ENCODE measurements around the gene NUDT15.
"Not testable (repeated sequence)": the region's sequence is repeated elsewhere in the genome, so short reads cannot be mapped to it uniquely, and the experiment has no call there.

NUDT15 gene

DNA sequence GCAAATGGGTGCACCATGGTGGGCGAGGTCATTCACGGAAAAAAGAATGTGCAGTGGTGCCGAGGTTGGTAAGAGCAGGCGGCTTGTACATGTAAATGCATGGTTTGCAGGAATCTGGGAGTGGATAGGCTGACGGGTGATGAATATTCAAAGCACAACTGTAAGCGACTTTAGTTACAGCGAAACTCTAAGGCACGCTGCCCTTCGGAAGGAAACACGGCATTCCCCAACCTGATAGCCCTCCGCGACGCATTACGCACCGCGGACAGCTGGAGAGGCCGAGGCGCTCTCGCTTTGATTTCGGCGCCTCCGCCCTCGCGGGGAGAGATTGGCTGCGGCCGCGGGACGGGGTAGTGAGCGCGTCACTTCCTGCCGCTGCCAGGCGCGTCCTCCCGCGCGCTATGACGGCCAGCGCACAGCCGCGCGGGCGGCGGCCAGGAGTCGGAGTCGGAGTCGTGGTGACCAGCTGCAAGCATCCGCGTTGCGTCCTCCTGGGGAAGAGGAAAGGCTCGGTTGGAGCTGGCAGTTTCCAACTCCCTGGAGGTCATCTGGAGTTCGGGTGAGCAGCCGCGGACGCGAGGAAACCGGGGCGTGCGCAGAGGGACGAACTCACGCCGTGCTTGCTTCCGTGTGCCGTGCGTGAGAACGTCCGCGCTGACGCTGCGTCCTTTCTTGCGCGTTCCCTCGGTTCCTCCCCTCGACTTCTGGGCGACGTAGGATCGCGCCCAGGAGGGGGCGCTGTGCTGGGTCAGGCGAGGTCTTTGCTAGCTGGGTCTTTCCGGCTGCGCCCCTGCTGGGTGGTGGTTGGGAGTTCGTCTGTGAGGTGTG lies at the start of gene NUDT15:
Gene NUDT15, plus strand, starts transcription at position 381 of the 828 bp plus-strand sequence. Its CDS starts 21 bp downstream, at position 402.
- DNase-seq, result peak; percentile 70

GRCh38 chr13:47990427-47990826 lies 47.1 kb upstream of the NUDT15 start:
- DNase-seq, result no peak

DNA sequence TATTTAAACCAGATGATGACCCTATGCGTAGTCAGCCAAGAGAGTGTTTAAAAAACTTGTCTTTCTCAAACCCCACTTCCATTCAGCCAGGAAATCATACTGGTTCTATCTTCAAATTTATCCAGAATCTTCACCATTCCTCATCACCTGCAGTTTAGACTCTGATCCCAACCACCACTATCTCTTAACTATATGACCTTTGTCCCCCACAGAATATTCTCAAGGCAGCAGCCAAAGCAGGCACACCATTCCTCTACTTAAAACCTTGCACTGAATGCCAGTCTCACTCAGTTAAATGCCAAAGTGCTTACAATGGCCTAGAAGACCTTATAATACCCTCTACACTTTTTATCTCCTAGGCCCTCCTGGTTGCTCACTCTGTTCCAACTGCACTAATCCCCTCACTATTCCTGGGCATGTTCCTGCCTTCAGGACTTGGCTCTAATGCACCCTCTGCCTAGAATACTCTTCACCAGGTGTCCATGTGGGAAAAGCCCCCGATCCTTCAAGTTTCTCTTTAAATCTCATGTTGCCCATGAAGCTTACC lies 46.5 kb upstream of the NUDT15 start:
- DNase-seq, result no peak

DNA sequence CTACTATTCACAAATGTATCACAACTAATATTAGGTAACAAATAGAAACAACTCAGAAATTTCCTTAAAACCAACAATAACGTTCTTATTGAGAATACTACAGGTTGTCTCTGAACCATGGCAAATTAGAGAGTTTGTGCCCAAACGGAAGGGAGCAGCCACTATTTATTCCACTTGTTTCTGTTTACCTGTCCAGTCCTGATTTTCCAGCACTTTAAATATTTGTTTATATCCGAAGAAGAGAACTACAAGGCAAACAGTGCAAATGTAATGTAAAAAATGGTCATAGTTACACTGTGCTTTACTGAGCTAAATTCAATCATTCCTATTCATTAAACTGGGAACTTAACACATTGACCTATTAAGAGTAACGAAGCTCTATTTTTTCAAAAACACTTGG lies 45.7 kb upstream of the NUDT15 start:
- no peak for DNase-seq

DNA sequence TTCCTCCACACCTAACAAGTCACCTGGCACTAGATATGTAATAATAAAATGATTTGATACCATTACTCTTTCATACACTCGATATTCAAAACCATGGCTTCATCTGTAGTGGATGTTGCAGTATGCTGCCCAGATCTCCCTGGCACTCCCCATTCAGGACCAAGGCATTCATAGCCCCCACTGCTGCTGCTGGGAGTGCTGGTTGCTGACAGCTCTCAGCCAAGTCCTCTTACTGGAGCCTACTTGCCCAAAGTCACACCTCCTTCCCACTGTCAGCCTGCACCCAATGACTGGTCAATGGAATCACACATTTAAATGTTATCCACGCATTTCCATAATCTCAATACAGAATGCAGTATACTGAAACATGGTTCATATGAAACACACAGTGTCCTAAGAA lies 40.1 kb upstream of the NUDT15 start:
- no peak for DNase-seq

- no peak for DNase-seq
Measured at GRCh38 chr13:47999973-48000372, 37.6 kb upstream of the NUDT15 start.

DNA sequence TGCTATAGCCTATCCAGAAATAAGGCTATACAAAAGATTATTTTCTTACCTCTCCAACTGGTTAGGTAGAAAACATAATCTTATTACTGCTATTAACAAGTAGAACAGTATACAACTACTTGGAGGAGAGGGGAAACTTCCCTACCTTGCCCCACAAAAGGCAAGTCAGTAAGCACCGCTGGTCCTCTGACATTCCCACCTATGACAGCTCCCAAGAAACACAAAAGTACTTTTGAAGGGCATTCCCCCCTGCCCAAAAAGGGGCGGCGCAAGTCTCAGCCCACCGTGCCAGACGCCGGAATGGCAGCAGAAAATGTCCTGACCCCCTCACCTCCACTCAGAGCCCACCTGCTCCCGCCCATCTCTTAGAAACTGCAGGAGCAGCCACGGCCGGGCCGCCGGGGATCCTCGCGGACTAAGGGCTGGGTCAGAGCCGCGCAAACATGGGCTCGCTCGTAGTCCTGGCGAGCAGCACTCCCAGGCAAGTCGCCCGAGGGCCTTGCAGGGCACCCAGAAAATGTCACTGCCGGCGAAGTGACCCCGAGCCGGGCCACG lies 36.9 kb upstream of the NUDT15 start:
- DNase-seq, result no peak

- DNase-seq, result peak; percentile 41
Measured at GRCh38 chr13:48001114-48001881, 36.2 kb upstream of the NUDT15 start, which contains the start of gene SUCLA2. Gene SUCLA2, minus strand, starts transcription at chr13:48001273. Its CDS starts 4 bp downstream, at chr13:48001269.

- not testable (repeated sequence) for DNase-seq
Measured at GRCh38 chr13:48001999-48002398, 35.5 kb upstream of the NUDT15 start.

DNA sequence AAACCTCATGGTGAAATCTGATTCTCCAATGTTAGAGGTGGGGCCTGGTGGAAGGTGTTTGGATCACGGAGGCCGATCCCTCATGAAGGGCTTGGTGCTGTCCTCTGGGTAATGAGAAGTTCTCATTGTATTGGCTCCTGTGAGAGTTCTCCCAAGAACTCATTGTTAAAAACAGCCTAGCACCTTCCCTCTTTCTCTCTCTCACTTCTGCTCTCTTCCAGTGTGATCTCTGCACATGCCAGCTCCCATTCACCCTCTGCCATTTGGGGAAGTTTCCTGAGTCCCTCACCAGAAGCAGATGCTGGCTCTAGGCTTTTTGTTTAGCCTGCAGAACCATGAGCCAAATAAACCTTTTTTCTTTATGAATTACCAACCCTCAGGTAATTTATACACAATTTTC lies 33.3 kb upstream of the NUDT15 start:
- DNase-seq, result no peak

- no peak for DNase-seq
Measured at GRCh38 chr13:48006396-48006795, 31.1 kb upstream of the NUDT15 start.

DNA sequence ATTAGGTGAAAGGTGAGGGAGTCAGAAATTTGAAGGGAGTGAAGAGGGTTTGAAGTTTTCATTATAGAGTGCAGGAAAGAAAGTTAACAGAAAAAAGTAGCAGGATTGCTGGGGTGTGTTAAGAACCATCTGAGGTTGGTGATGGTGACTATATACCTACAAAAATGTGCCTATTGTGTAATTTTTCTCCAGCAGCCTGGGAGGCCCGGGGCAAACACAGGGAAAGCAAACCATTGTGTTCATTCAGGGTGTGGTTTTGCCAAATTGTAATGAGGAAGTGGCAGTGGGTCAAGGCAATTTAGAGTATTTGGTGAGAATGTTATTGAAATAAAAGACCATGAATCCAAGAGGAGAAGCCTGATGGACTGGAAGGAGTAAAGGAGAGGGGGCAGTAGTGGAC lies 28.2 kb upstream of the NUDT15 start:
- no peak for DNase-seq

GRCh38 chr13:48010698-48011097 lies 26.8 kb upstream of the NUDT15 start:
- no peak for DNase-seq

DNA sequence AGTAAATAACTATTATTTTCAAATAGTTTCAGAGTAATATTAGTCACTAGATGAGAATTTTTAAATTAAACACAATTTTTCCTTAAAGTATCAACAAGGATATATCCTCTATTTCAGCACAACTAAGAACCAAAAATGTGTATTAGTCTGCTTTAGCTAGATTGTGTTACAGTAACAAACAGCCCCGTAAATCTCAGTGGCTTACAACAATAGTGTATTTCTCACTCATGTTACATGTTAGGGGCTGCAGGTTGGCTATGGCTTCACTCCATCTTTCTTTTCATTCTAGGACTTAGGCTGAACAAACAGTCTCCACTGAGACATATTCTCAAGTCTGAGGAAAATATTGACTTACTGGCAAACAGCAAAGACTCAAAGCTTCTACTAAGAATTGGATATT lies 24.9 kb upstream of the NUDT15 start:
- no peak for DNase-seq

- no peak for DNase-seq
Measured at GRCh38 chr13:48014359-48014758, 23.2 kb upstream of the NUDT15 start.

GRCh38 chr13:48018637-48019036 lies 18.9 kb upstream of the NUDT15 start:
- DNase-seq, result no peak

DNA sequence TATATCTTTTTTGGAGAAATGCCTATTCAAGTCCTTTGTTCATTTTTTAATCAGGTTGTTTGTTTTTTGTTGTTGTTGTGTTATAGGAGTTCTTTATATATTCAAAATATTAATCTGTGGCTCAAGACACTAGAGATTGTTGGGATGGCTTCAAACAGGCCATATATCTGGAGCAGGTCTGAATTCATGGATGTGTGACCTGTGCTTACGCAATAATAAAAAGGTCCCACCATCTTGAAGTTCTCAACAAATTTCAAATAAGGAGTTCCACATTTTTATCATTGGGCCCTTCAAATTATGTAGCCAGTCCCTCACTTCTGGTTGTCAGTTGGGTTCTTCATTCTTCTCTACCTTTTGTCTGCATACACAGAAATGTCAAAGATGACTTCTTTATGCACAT lies 17.7 kb upstream of the NUDT15 start:
- DNase-seq, result no peak

DNA sequence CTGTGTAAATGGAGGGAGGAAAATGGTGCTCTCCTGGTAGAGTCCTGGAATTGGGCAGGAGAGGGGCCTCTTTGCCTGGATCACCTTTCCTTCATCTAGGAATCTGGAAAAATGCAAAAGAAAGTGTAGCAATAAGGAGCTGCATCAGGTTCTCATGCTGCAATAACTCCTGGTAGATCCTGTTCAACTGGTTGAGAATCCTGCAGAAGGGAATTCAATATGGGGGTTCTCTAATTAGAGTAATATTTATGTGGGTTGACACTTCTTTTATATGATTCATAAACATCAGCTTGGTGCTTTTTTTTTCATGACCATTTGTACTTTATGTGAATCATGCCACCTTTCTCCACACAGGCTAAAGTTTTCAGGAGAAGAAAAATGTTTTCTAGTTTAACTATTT lies 9.5 kb upstream of the NUDT15 start:
- DNase-seq, result no peak

DNA sequence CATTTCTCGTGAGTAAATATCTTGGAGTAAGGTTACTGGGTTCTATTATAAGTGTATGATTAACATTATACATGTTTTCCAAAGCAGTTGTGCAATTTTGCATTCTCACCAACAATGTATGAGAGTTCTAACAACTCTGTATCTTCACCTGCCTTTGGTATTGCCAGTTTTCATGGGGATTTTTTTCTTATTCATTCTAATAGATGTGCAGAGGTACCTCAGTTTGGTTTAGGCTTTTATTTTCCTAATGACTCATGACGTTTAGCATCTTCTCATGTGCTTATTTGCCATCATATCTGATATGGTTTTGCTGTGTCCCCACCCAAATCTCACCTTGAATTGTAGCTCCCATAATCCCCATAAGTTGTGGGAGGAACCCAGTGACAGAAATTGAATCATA lies 7.7 kb upstream of the NUDT15 start:
- DNase-seq, result no peak

DNA sequence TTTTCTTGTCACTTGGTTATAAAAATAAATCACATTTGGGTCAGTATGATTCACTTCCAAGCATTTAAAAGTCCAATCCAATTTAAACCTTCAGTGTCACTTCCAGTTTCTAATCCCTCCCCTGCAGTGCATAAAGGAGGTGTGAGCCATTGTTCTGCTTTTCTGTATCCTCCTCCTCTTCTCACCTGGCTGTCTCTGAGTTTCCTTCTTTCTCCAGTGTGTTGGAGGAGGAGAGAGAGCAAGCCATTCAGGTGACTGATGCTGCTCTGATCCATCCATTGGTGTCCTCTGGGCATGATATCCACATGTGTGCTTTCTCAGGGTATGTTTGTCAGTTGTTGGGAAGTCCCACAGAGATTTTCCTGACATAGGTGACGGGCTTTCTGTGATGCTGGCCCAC lies 1.2 kb downstream of the NUDT15 start:
- no peak for DNase-seq

DNA sequence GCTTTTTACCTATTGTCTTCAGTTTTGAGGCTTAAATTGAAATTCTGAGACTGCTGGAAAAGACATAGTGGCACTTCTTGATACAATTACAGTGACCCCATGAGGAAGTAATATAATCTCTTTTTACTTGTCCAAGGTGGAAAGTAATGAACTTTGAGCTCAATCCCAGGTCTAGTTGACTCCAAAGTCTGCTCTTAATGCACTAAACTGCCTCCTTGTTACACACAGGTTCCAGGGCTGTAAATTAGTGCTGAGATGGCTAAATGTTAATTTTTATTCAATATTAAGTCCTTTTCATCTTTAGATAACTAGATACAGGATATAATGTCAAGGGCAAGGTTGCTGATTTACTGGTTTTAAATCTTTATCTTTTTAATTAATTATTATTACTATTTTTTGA lies 2.5 kb downstream of the NUDT15 start:
- DNase-seq, result no peak

DNA sequence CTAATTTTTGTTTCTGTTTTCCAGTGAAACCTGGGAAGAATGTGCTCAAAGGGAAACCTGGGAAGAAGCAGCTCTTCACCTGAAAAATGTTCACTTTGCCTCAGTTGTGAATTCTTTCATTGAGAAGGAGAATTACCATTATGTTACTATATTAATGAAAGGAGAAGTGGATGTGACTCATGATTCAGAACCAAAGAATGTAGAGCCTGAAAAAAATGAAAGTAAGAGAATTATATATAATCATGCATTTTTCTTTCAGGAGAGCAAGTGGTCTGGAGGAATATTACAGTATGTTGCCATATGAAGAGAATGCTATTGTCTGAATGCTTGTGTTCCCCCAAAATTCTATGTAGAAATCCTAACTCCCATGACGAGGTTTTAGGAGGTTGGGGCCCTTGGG lies 3.4 kb downstream of the NUDT15 start:
- no peak for DNase-seq

DNA sequence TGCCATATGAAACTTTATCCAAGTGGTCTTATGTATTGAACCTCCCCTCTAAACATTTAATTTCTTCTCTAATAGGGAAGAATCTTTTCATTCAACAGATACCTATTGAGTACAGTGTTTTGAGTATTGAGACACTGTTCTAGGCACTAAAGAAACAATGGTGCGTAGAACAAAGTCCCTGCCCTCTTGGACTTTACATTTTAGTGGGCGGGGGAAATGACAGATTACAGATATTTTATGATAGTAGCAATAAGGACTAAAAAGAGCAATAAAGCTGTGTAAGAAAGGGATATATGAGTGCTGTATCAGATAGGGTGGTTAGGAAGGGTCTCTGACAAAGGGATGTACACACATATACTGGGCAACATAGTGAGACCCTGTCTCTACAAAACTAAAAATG lies 5.4 kb downstream of the NUDT15 start:
- no peak for DNase-seq
